OCI-LY7 (cell line): ENCODE data around the gene ATP2C2. TPM values are rescaled to one million over a fixed set of nuclear protein-coding genes. Genes with fewer than 3 reads are reported as not detected.

ENCODE experiments used
- Bru-seq: library from RNA; stranded (reverse); fragments of 400-500 nt; gene quantifications from one replicate; lab custom pipeline; 2021; lab: Mats Ljungman, UMichigan
- BruChase-seq, 2 experiments: library from RNA; stranded (reverse); fragments of 400-500 nt; gene quantifications; one replicate each; lab custom pipeline; 2021; lab: Mats Ljungman, UMichigan
- BruUV-seq: library from RNA; stranded (reverse); fragments of 400-500 nt; replicated peaks from 2 replicates; lab custom pipeline; 2021; lab: Mats Ljungman, UMichigan
- CTCF ChIA-PET: fragments of 300-600 bp; sonication (Branson Sonifier 250); formaldehyde crosslinking; loops from one replicate; lab custom pipeline; 2022; ENCODE audit warnings: antibody characterized with exemption; ENCODE audit not compliant: unreplicated experiment; lab: Charles Lee
- POLR2A ChIA-PET: fragments of 300-600 bp; sonication (Branson Sonifier 250); formaldehyde crosslinking; loops from one replicate; lab custom pipeline; 2022; ENCODE audit warnings: antibody characterized with exemption; lab: Charles Lee
- DNase-seq: peaks from one replicate; pipeline ENCODE4 v3.0.0-alpha.2; 2015; ENCODE audit warnings: low spot score
- H2AFZ ChIP-seq: fragments of 200-600 bp; sonication (generic), shearing (Covaris generic); 2 replicates; pipeline ENCODE4 v1.6.1; 2014; ENCODE audit warnings: mild to moderate bottlenecking, antibody characterized with exemption, low read length, moderate library complexity
- H3K27ac ChIP-seq: fragments of 200-600 bp; sonication (generic); 2 replicates; pipeline ENCODE4 v1.5.1; 2014; ENCODE audit warnings: mixed run types, low read depth, mild to moderate bottlenecking, moderate library complexity, low read length, inconsistent platforms; ENCODE audit not compliant: poor library complexity, severe bottlenecking
- H3K36me3 ChIP-seq: fragments of 200-600 bp; sonication (generic); 2 replicates; pipeline ENCODE4 v1.6.1; 2014; ENCODE audit warnings: mild to moderate bottlenecking, antibody characterized with exemption, low read length, moderate library complexity, mixed read lengths; ENCODE audit not compliant: insufficient read depth
- H3K4me1 ChIP-seq: fragments of 200-600 bp; sonication (generic); 2 replicates; pipeline ENCODE4 v1.5.1; 2014; ENCODE audit warnings: mild to moderate bottlenecking, low read length; ENCODE audit not compliant: insufficient read depth, poor library complexity, severe bottlenecking
- H3K4me2 ChIP-seq: fragments of 200-600 bp; sonication (generic); 2 replicates; pipeline ENCODE4 v1.6.1; 2014; ENCODE audit warnings: mild to moderate bottlenecking, low read length
- H3K4me3 ChIP-seq: fragments of 200-600 bp; sonication (generic); 2 replicates; pipeline ENCODE4 v1.5.1; 2014; ENCODE audit warnings: mild to moderate bottlenecking, low read depth, low read length; ENCODE audit not compliant: poor library complexity, severe bottlenecking
- H3K79me2 ChIP-seq: fragments of 200-600 bp; sonication (generic); 2 replicates; pipeline ENCODE4 v1.6.1; 2016; ENCODE audit warnings: low read depth, mild to moderate bottlenecking, low read length, moderate library complexity, mixed read lengths; ENCODE audit not compliant: insufficient read depth
- H3K9me2 ChIP-seq: fragments of 200-600 bp; sonication (generic); 2 replicates; pipeline ENCODE4 v1.6.1; 2016; ENCODE audit warnings: mild to moderate bottlenecking, low read length, mixed read lengths; ENCODE audit not compliant: insufficient read depth
- H3K9me3 ChIP-seq: fragments of 200-600 bp; sonication (generic); 2 replicates; pipeline ENCODE4 v1.6.1; 2014; ENCODE audit warnings: mild to moderate bottlenecking, mixed run types, low read length, mixed read lengths
- H4K20me1 ChIP-seq: fragments of 200-600 bp; sonication (generic); 2 replicates; pipeline ENCODE4 v1.6.1; 2014; ENCODE audit warnings: mild to moderate bottlenecking, antibody characterized with exemption, low read length, moderate library complexity, mixed read lengths; ENCODE audit not compliant: insufficient read depth
- EZH2phosphoT487 ChIP-seq: fragments of 200-600 bp; sonication (generic); IDR thresholded peaks from 2 replicates; pipeline ENCODE4 v1.6.1; 2018; ENCODE audit warnings: low read depth, borderline replicate concordance, mild to moderate bottlenecking, mixed run types, antibody characterized with exemption, low read length, moderate library complexity, mixed read lengths
- intact Hi-C: fragments of 100-400 bp; cut with micrococcal nuclease; formaldehyde crosslinking; loops from one replicate; pipeline ENCODE4 v1.10.0; 2022; ENCODE audit not compliant: unreplicated experiment
- long read RNA-seq: library from polyadenylated mRNA; stranded (forward); transcript quantifications from one replicate; pipeline ENCODE4 v2.0.0, GENCODE V29; 2022
- total RNA-seq, 2 experiments: library from RNA; depleted of rRNA in 1 of 2; stranded (reverse); fragments of >200 nt in 1 of 2; shearing (Covaris generic) in 1 of 2; gene quantifications; 2 replicates each; pipeline ENCODE4 v1.2.3, GENCODE V29; 2014 to 2022
- TF ChIP-seq, protein P1 (sequence below): fragments of 200-600 bp; sonication (generic); conservative IDR thresholded peaks from 2 replicates; pipeline ENCODE4 v1.5.1; 2014; ENCODE audit warnings: mild to moderate bottlenecking, antibody characterized with exemption, low read length, moderate library complexity, mixed read lengths

ATP2C2 gene, protein sequence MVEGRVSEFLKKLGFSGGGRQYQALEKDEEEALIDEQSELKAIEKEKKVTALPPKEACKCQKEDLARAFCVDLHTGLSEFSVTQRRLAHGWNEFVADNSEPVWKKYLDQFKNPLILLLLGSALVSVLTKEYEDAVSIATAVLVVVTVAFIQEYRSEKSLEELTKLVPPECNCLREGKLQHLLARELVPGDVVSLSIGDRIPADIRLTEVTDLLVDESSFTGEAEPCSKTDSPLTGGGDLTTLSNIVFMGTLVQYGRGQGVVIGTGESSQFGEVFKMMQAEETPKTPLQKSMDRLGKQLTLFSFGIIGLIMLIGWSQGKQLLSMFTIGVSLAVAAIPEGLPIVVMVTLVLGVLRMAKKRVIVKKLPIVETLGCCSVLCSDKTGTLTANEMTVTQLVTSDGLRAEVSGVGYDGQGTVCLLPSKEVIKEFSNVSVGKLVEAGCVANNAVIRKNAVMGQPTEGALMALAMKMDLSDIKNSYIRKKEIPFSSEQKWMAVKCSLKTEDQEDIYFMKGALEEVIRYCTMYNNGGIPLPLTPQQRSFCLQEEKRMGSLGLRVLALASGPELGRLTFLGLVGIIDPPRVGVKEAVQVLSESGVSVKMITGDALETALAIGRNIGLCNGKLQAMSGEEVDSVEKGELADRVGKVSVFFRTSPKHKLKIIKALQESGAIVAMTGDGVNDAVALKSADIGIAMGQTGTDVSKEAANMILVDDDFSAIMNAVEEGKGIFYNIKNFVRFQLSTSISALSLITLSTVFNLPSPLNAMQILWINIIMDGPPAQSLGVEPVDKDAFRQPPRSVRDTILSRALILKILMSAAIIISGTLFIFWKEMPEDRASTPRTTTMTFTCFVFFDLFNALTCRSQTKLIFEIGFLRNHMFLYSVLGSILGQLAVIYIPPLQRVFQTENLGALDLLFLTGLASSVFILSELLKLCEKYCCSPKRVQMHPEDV
- total RNA-seq (2014; rRNA removed; shearing (Covaris generic)) (0.66 TPM in 1 of 2 replicates, not detected in the other), total RNA-seq (2022) (not detected in 2 replicates), Bru-seq, nascent RNA (percentile 2 among the genes with signal in this experiment), BruChase-seq, experiment 1, labeled RNA remaining after a 6-hour chase (not detected), BruChase-seq, experiment 2, labeled RNA remaining after a 2-hour chase (percentile 6 among the genes with signal in this experiment)
- long read RNA-seq: 0 reads

DNA sequence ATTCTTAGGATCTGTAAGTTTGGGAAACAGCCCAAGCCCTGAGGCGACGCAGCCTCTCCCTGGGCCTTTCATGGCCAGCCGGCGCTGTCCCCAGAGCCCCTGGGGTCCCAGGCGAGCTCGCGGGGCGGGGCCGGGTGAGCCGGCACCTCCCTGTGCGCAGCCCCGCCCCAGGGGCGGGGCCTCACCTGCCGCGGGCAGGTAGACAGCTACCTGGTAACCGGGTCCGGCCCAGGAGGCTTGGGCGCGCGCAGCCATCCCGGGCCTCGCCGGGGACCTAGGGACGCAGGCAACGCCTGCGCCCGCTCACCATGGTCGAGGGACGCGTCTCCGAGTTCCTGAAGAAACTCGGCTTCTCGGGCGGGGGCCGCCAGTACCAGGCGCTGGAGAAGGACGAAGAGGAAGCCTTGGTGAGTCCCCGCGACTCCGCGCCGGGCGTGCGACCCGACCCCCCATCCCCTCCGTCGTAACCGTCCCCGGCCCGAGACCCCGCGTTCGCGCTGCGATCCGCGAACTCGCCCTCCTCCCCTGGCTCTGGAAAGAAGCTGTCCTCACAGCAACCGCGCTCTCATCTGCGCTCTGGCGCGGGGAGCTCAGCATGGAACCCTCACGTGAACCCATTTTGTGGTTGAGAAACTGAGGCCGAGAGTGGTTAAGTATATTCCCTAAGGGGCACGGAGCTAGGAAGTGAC is at the start of gene ATP2C2:
ATP2C2 (plus strand) TSS at position 231 of the 689 bp plus-strand sequence; CDS start at position 309, 78 bp downstream.
- DNase-seq: no peak
- Histone ChIP-seq H3K79me2 (no peaks in the 10 kb centered on the region), H3K9me3 (no peaks in the 10 kb centered on the region), H2AFZ (no peak within 1 kb of the TSS), H3K4me3 (no peak within 1 kb of the TSS), H3K4me1 (peaks cover 4% of the 10 kb centered on the region), H4K20me1 (no peaks in the 10 kb centered on the region), H3K4me2 (no peak within 1 kb of the TSS), H3K36me3 (no peaks in the 10 kb centered on the region), H3K9me2 (no peaks in the 10 kb centered on the region), H3K27ac (no peak within 1 kb of the TSS)
- ChIA-PET POLR2A (no interaction called here), CTCF (no interaction called here)
- BruUV-seq: no TSS peak
- intact Hi-C loops: no loop called here
- TF ChIP-seq, protein P1, sequence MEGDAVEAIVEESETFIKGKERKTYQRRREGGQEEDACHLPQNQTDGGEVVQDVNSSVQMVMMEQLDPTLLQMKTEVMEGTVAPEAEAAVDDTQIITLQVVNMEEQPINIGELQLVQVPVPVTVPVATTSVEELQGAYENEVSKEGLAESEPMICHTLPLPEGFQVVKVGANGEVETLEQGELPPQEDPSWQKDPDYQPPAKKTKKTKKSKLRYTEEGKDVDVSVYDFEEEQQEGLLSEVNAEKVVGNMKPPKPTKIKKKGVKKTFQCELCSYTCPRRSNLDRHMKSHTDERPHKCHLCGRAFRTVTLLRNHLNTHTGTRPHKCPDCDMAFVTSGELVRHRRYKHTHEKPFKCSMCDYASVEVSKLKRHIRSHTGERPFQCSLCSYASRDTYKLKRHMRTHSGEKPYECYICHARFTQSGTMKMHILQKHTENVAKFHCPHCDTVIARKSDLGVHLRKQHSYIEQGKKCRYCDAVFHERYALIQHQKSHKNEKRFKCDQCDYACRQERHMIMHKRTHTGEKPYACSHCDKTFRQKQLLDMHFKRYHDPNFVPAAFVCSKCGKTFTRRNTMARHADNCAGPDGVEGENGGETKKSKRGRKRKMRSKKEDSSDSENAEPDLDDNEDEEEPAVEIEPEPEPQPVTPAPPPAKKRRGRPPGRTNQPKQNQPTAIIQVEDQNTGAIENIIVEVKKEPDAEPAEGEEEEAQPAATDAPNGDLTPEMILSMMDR: no peak
- TF ChIP-seq EZH2phosphoT487: no peak

DNA sequence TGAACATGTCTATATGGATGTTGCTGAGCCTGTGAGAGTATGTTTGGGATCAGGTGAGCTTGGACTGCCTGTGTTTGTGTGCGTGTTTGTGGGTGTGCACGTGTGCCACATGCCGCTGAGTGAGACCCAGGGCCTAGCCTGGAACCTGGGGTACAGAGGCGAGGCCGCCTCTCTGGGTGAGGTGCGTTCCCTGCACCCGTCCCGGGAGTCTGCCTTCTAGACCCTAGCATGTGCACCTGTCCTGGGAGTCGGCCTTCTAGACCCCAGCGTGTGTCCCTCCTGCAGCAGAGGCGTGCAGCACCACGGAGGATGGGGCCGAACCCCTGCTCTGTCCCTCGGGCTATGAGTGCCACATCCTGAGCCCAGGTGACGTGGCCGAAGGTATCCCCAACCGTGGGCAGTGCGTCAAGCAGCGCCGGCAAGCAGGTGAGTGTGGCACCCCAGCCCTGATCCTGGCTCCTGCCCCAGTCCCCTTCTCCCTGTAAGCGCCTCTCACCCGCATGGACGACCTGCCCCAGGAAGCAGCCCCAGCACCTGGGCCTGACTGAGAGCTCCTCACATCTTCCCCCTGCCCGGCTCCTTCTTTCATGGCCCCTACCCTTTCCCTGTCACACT is 49.1 kb upstream of the ATP2C2 start:
- TF ChIP-seq EZH2phosphoT487: no peak
- TF ChIP-seq, protein P1: no peak
- intact Hi-C loops: no loop called here
- Histone ChIP-seq H3K36me3 (no peaks in the 10 kb centered on the region), H2AFZ (no peak overlapping the region), H3K4me1 (no peaks in the 10 kb centered on the region), H4K20me1 (no peaks in the 10 kb centered on the region), H3K9me2 (no peaks in the 10 kb centered on the region), H3K79me2 (no peaks in the 10 kb centered on the region), H3K4me3 (no peak overlapping the region), H3K9me3 (no peaks in the 10 kb centered on the region), H3K4me2 (no peak overlapping the region), H3K27ac (no peak overlapping the region)
- ChIA-PET POLR2A (interaction anchor here (0.6 kb wide), 1 partner anchor 51 kb away, joined by 3 read pairs; no protein-coding TSS in a partner anchor), CTCF (no interaction called here)
- BruUV-seq: no TSS peak
- DNase-seq: no peak
